Tibial nerve (tissue), 4 donors: ENCODE data around the gene RAMP1. TPM values are rescaled to one million over a fixed set of nuclear protein-coding genes. Genes with fewer than 3 reads are reported as not detected.

ENCODE experiments used
- DNase-seq, 2 donors: peaks; one replicate each; pipeline ENCODE4 v3.0.0-alpha.2; 2019; ENCODE audit warnings: low spot score in 2 of 2
- H3K27ac ChIP-seq, 4 donors: fragments of 200-600 bp; sonication (generic) in 3 of 4; one replicate each; pipeline ENCODE4 v1.5.1; 2017 to 2019; ENCODE audit warnings: mild to moderate bottlenecking in 1 of 4
- H3K27me3 ChIP-seq, 2 donors: fragments of 200-600 bp; sonication (generic) in 1 of 2; one replicate each; pipeline versions ENCODE4 v1.5.1 to v1.6.0; 2017 to 2019
- H3K36me3 ChIP-seq, 3 donors: fragments of 200-600 bp; sonication (generic); one replicate each; pipeline ENCODE4 v1.5.1; 2018 to 2019
- H3K4me1 ChIP-seq, 4 donors: fragments of 200-600 bp; sonication (generic) in 3 of 4; one replicate each; pipeline ENCODE4 v1.5.1; 2017 to 2019
- H3K4me3 ChIP-seq, 4 donors: fragments of 200-600 bp; sonication (generic) in 3 of 4; one replicate each; pipeline ENCODE4 v1.5.1; 2017 to 2019; ENCODE audit warnings: mild to moderate bottlenecking in 1 of 4, moderate library complexity in 1 of 4
- H3K9me3 ChIP-seq, 4 donors: fragments of 200-600 bp; sonication (generic) in 3 of 4; one replicate each; pipeline ENCODE4 v1.5.1; 2017 to 2019
- CTCF ChIP-seq, 5 experiments: fragments of 200-600 bp in 3 of 5; fragments of 450-650 bp in 2 of 5; sonication (generic) in 3 of 5; IDR thresholded peaks; one replicate each; pipeline ENCODE4 v1.5.1; 2016 to 2019; ENCODE audit warnings: antibody characterized with exemption in 5 of 5, mild to moderate bottlenecking in 3 of 5, moderate library complexity in 2 of 5
- EP300 ChIP-seq, 2 donors: sonication (generic); formaldehyde crosslinking; IDR thresholded peaks; one replicate each; pipeline ENCODE4 v1.6.1; 2017; ENCODE audit warnings: antibody characterized with exemption in 2 of 2, mild to moderate bottlenecking in 1 of 2
- POLR2A ChIP-seq, 2 donors: fragments of 450-650 bp; IDR thresholded peaks; one replicate each; pipeline ENCODE4 v1.6.1; 2017; ENCODE audit warnings: antibody characterized with exemption in 2 of 2, mild to moderate bottlenecking in 2 of 2, moderate library complexity in 2 of 2
- WGBS, 2 donors: methylation state at CpG; one replicate each; pipeline ENCODE4 v1.1.5; 2018; 5-methylcytosine and 5-hydroxymethylcytosine counted together
- total RNA-seq, 4 donors: library from RNA; depleted of rRNA; stranded (reverse); fragments of >200 nt; gene quantifications; one replicate each; pipeline ENCODE4 v1.1.0, GENCODE V29; 2016

RAMP1 gene
- total RNA-seq, 4 donors from 2014 or later = 60.6 to 105 (median 76.2) TPM

GRCh38 chr2:237927986-237928385 lies 68.6 kb downstream of the RAMP1 start:
- TF ChIP-seq CTCF (IDR thresholded peaks at IDR 0.05) (no peak), POLR2A (IDR thresholded peaks at IDR 0.05) (no peak), EP300 (IDR thresholded peaks at IDR 0.05) (no peak)
- WGBS, 2 donors = 77 to 78% methylated on average over 4 of the region's 4 CpGs

GRCh38 chr2:237929979-237930378 lies 70.6 kb downstream of the RAMP1 start:
- Histone ChIP-seq H3K27me3 (no peaks in the 10 kb centered on the region), H3K36me3 (no peaks in the 10 kb centered on the region), H3K9me3 (peaks cover 0 to 3% (median 0%) of the 10 kb centered on the region in 4 donors), H3K4me3 (no peak overlapping the region), H3K27ac (no peak overlapping the region), H3K4me1 (peaks cover 0 to 19% (median 2%) of the 10 kb centered on the region in 4 donors)
- WGBS, 2 donors = 85 to 86% methylated on average over 9 of the region's 9 CpGs
- TF ChIP-seq EP300 (IDR thresholded peaks at IDR 0.05) (no peak), POLR2A (IDR thresholded peaks at IDR 0.05) (no peak), CTCF (IDR thresholded peaks at IDR 0.05) (no peak)
- DNase-seq = no peak

More at GRCh38 chr2:237927986-237928385, 68.6 kb downstream of the RAMP1 start:
- H3K4me3 ChIP-seq = no peak overlapping the region
- H3K4me1 ChIP-seq = peaks cover 0 to 29% (median 2%) of the 10 kb centered on the region in 4 donors
- H3K36me3 ChIP-seq = no peaks in the 10 kb centered on the region
- H3K27me3 ChIP-seq = no peaks in the 10 kb centered on the region
- peaks cover 0 to 3% (median 0%) of the 10 kb centered on the region in 4 donors for H3K9me3 ChIP-seq
- no peak for DNase-seq
- no peak overlapping the region for H3K27ac ChIP-seq

- WGBS, 2 donors = 46 to 58% methylated on average over 9 of the region's 9 CpGs
- no peaks in the 10 kb centered on the region for H3K27me3 ChIP-seq
- H3K27ac ChIP-seq = peak overlapping the region in 3 of 4 donors; percentile 12 to 68 (median 56)
- peaks cover 0 to 19% (median 2%) of the 10 kb centered on the region in 4 donors for H3K4me1 ChIP-seq
- DNase-seq = no peak
- TF ChIP-seq POLR2A (IDR thresholded peaks at IDR 0.05) = no peak
- TF ChIP-seq EP300 (IDR thresholded peaks at IDR 0.05) = peak in 1 of 2 donors; percentile 10
- TF ChIP-seq CTCF (IDR thresholded peaks at IDR 0.05) = no peak
- no peak overlapping the region for H3K4me3 ChIP-seq
- peaks cover 0 to 3% (median 0%) of the 10 kb centered on the region in 4 donors for H3K9me3 ChIP-seq
- H3K36me3 ChIP-seq = no peaks in the 10 kb centered on the region
Observed at GRCh38 chr2:237931205-237931721, 71.8 kb downstream of the RAMP1 start.

GRCh38 chr2:237932731-237933131 lies 73.3 kb downstream of the RAMP1 start:
- no peaks in the 10 kb centered on the region for H3K27me3 ChIP-seq
- TF ChIP-seq POLR2A (IDR thresholded peaks at IDR 0.05) (no peak), EP300 (IDR thresholded peaks at IDR 0.05) (no peak), CTCF (IDR thresholded peaks at IDR 0.05) (no peak)
- no peaks in the 10 kb centered on the region for H3K36me3 ChIP-seq
- peaks cover 0 to 3% (median 0%) of the 10 kb centered on the region in 4 donors for H3K9me3 ChIP-seq
- H3K4me3 ChIP-seq = no peak overlapping the region
- WGBS, 2 donors = 46 to 54% methylated on average over 3 of the region's 3 CpGs
- DNase-seq = no peak
- peak overlapping the region in 1 of 4 donors; percentile 41 for H3K27ac ChIP-seq
- peaks cover 0 to 19% (median 2%) of the 10 kb centered on the region in 4 donors for H3K4me1 ChIP-seq

- no peak for DNase-seq
- Histone ChIP-seq H3K9me3 (peaks cover 0 to 3% (median 0%) of the 10 kb centered on the region in 4 donors), H3K36me3 (no peaks in the 10 kb centered on the region), H3K4me1 (peaks cover 0 to 19% (median 2%) of the 10 kb centered on the region in 4 donors), H3K27me3 (no peaks in the 10 kb centered on the region), H3K27ac (no peak overlapping the region), H3K4me3 (no peak overlapping the region)
- TF ChIP-seq CTCF (IDR thresholded peaks at IDR 0.05) = no peak
- no peak for TF ChIP-seq POLR2A (IDR thresholded peaks at IDR 0.05)
- TF ChIP-seq EP300 (IDR thresholded peaks at IDR 0.05) = no peak
- WGBS, 2 donors = 91% methylated on average over 5 of the region's 5 CpGs
Observed at GRCh38 chr2:237934186-237934585, 74.8 kb downstream of the RAMP1 start.
